HepG2 (cell line): Measurements from ENCODE around the gene ADIPOR2. TPM values are rescaled to one million over a fixed set of nuclear protein-coding genes. Genes with fewer than 3 reads are reported as not detected.

Source experiments
- ATAC-seq: fragments of 200-7000 bp; cut with Tn5 transposase; 3 replicates; pipeline ENCODE4 v1.9.1; 2020; ENCODE audit warnings: mild to moderate bottlenecking, moderate library complexity
- BruUV-seq: library from RNA; stranded (reverse); fragments of 400-500 nt; replicated peaks from 2 replicates; lab custom pipeline; 2021; lab: Mats Ljungman, UMichigan
- CTCF ChIA-PET: fragments of 300-600 bp; formaldehyde crosslinking; extraction: SDS; loops from one replicate; lab custom pipeline; 2021; ENCODE audit warnings: low total read pairs, inconsistent platforms, low intra/inter-chr PET ratio; lab: Yijun Ruan, JAX
- POLR2A ChIA-PET: fragments of 350-600 bp; sonication (Branson Sonifier 250); formaldehyde crosslinking; loops from one replicate; lab custom pipeline; 2020; ENCODE audit warnings: antibody characterized with exemption, inconsistent platforms; lab: Yijun Ruan, JAX
- DNase-seq: peaks from one replicate; pipeline ENCODE4 v3.0.0-alpha.2; 2015; ENCODE audit warnings: low spot score
- FAIRE-seq: peaks from 3 replicates; lab custom pipeline; 2011; peaks lifted over from hg19 to GRCh38; lab: Jason Lieb, UNC
- H2AFZ ChIP-seq: one replicate; pipeline ENCODE4 v1.6.1; 2011; ENCODE audit warnings: low read length, inconsistent platforms
- H3K27ac ChIP-seq: fragments of 300-600 bp; 3 replicates; pipeline ENCODE4 v1.8.0; 2011; ENCODE audit warnings: mixed run types, mild to moderate bottlenecking, mixed read lengths, low read length, inconsistent platforms; ENCODE audit not compliant: insufficient read depth; ENCODE audit errors: extremely low read length
- H3K27me3 ChIP-seq, 2 experiments: fragments of 200-600 bp in 1 of 2; 2 replicates in 1 of 2; 3 replicates in 1 of 2; pipeline versions ENCODE4 v1.6.0 to v1.8.0; 2011; ENCODE audit warnings: low read length in 2 of 2, mild to moderate bottlenecking in 2 of 2, moderate library complexity in 2 of 2, inconsistent platforms in 1 of 2; ENCODE audit not compliant: insufficient read depth in 2 of 2, control insufficient read depth in 1 of 2
- H3K36me3 ChIP-seq, 2 experiments: fragments of 200-600 bp in 1 of 2; replicated peaks in 1 of 2; 2 replicates in 1 of 2; 3 replicates in 1 of 2; pipeline versions ENCODE4 v1.5.1 to v1.8.0; 2011; ENCODE audit warnings: low read length in 2 of 2, inconsistent platforms in 1 of 2; ENCODE audit not compliant: insufficient read depth in 2 of 2, control insufficient read depth in 1 of 2
- H3K4me1 ChIP-seq: 2 replicates; pipeline ENCODE4 v1.5.1; 2012; ENCODE audit warnings: low read length, inconsistent platforms; ENCODE audit not compliant: insufficient read depth
- H3K4me2 ChIP-seq: 2 replicates; pipeline ENCODE4 v1.6.0; 2011; ENCODE audit warnings: low read depth, low read length, inconsistent platforms
- H3K4me3 ChIP-seq, 3 experiments: fragments of 200-600 bp in 1 of 3; sonication (generic), shearing (Covaris generic) in 1 of 3; replicated peaks in 1 of 3; 2 replicates each; pipeline ENCODE4 v1.5.1; 2011 to 2016; ENCODE audit warnings: low read length in 3 of 3, inconsistent platforms in 2 of 3, low read depth in 2 of 3, mild to moderate bottlenecking in 2 of 3, control low read depth in 1 of 3, mixed read lengths in 1 of 3; ENCODE audit not compliant: insufficient read depth in 1 of 3
- H3K79me2 ChIP-seq: one replicate; pipeline ENCODE4 v1.6.1; 2011; ENCODE audit warnings: low read length, inconsistent platforms; ENCODE audit not compliant: insufficient read depth
- H3K9ac ChIP-seq: 2 replicates; pipeline ENCODE4 v1.6.0; 2011; ENCODE audit warnings: mild to moderate bottlenecking, low read depth, low read length, inconsistent platforms; ENCODE audit not compliant: insufficient read depth
- H3K9me3 ChIP-seq: 2 replicates; pipeline ENCODE4 v1.5.1; 2012; ENCODE audit warnings: mild to moderate bottlenecking, low read length
- H4K20me1 ChIP-seq: 2 replicates; pipeline ENCODE4 v1.6.0; 2011; ENCODE audit warnings: inconsistent platforms, mild to moderate bottlenecking, low read length, moderate library complexity; ENCODE audit not compliant: insufficient read depth
- BRCA1 ChIP-seq: sonication (generic); formaldehyde crosslinking; IDR thresholded peaks from 2 replicates; pipeline ENCODE4 v1.4.0; 2020; ENCODE audit warnings: missing genetic modification reagents
- MBNL3 ChIP-seq: fragments of 250-450 bp; sonication (Bioruptor Pico); conservative IDR thresholded peaks from 2 replicates; pipeline ENCODE4 v1.8.0; 2022; ENCODE audit warnings: mild to moderate bottlenecking, inconsistent platforms
- NFIC ChIP-seq: IDR thresholded peaks from 2 replicates; pipeline ENCODE4 v1.6.1; 2012; ENCODE audit warnings: mild to moderate bottlenecking, low read length, inconsistent platforms
- SETDB1 ChIP-seq: sonication (generic); formaldehyde crosslinking; IDR thresholded peaks from 2 replicates; pipeline ENCODE4 v1.5.1; 2020; ENCODE audit warnings: missing genetic modification reagents, mild to moderate bottlenecking, borderline replicate concordance
- SMAD1 ChIP-seq: sonication (generic); formaldehyde crosslinking; IDR thresholded peaks from 2 replicates; pipeline ENCODE4 v1.4.0; 2020; ENCODE audit warnings: missing genetic modification reagents, low read depth, mild to moderate bottlenecking, borderline replicate concordance
- THAP11 ChIP-seq: IDR thresholded peaks from 2 replicates; pipeline ENCODE4 v1.6.1; 2016; ENCODE audit warnings: missing biosample characterization, missing genetic modification reagents
- ZKSCAN8 ChIP-seq: IDR thresholded peaks from 2 replicates; pipeline ENCODE4 v1.6.1; 2016; ENCODE audit warnings: borderline replicate concordance, missing genetic modification reagents, missing compliant biosample characterization
- ZNF567 ChIP-seq: sonication (generic); formaldehyde crosslinking; IDR thresholded peaks from 2 replicates; pipeline ENCODE4 v1.8.1; 2023; ENCODE audit warnings: mild to moderate bottlenecking, missing genetic modification reagents, borderline replicate concordance
- ZNF704 ChIP-seq: sonication (generic); formaldehyde crosslinking; IDR thresholded peaks from 2 replicates; pipeline ENCODE4 v1.8.1; 2023; ENCODE audit warnings: mild to moderate bottlenecking, inconsistent platforms, moderate library complexity, missing genetic modification reagents, borderline replicate concordance
- ZNF766 ChIP-seq: sonication (generic); formaldehyde crosslinking; IDR thresholded peaks from 2 replicates; pipeline ENCODE4 v1.5.0; 2020; ENCODE audit warnings: missing genetic modification reagents, borderline replicate concordance
- ZNF841 ChIP-seq: sonication (generic); formaldehyde crosslinking; IDR thresholded peaks from 2 replicates; pipeline ENCODE4 v1.8.1; 2023; ENCODE audit warnings: missing genetic modification reagents, borderline replicate concordance
- WGBS: methylation state at CpG from one replicate; pipeline ENCODE4 v1.1.6; 2017; ENCODE audit warnings: low lambda C conversion rate; 5-methylcytosine and 5-hydroxymethylcytosine counted together
- in situ Hi-C: cut with HindIII; loops from 2 replicates; pipeline ENCODE4 v1.10.0; 2017; ENCODE audit warnings: low pct_unique_long_range_greater_than_20kb; ENCODE audit not compliant: extremely low pct_ligation_motif_present
- intact Hi-C: fragments of 100-400 bp; cut with micrococcal nuclease; formaldehyde crosslinking; loops from one replicate; pipeline ENCODE4 v1.10.0; 2022; ENCODE audit not compliant: unreplicated experiment
- polyA plus RNA-seq, 8 experiments: library from polyadenylated mRNA; depleted of rRNA in 3 of 8; stranded (reverse) in 7 of 8; unstranded in 1 of 8; fragments of >200 nt; fragmentation: Illumina TruSeq in 4 of 8; extraction: Trizol in 4 of 8; gene quantifications; 2 replicates each; pipeline versions ENCODE4 v1.2.1 to v1.2.3, GENCODE V29; 2011 to 2016; ENCODE audit warnings: low read depth in 4 of 8, missing spikeins in 1 of 8, mixed read lengths in 1 of 8; ENCODE audit not compliant: insufficient read depth in 1 of 8
- total RNA-seq, 5 experiments: library from RNA; depleted of rRNA; stranded (reverse); fragments of >200 nt; fragmentation: Illumina TruSeq; extraction: Trizol; gene quantifications; 2 replicates each; pipeline ENCODE4 v1.2.3, GENCODE V29; 2016; ENCODE audit warnings: low read depth in 1 of 5
- TF ChIP-seq, protein P1 (sequence below): sonication (generic); formaldehyde crosslinking; IDR thresholded peaks from 2 replicates; pipeline ENCODE4 v1.4.0; 2020; ENCODE audit warnings: missing genetic modification reagents, borderline replicate concordance
- TF ChIP-seq, protein P2 (sequence below): sonication (generic); formaldehyde crosslinking; IDR thresholded peaks from 2 replicates; pipeline ENCODE4 v1.8.0; 2022; ENCODE audit warnings: mild to moderate bottlenecking, missing genetic modification reagents, moderate library complexity
- TF ChIP-seq, protein P3 (sequence below): sonication (generic); formaldehyde crosslinking; IDR thresholded peaks from 2 replicates; pipeline ENCODE4 v1.4.0; 2020; ENCODE audit warnings: missing genetic modification reagents

The ADIPOR2 gene
- total and polyA plus RNA-seq, 2 of the 13 experiments (the other 11 are each of a cell fraction or from before 2014, with no cell fraction given), result 35.2 to 52.2 TPM

DNA sequence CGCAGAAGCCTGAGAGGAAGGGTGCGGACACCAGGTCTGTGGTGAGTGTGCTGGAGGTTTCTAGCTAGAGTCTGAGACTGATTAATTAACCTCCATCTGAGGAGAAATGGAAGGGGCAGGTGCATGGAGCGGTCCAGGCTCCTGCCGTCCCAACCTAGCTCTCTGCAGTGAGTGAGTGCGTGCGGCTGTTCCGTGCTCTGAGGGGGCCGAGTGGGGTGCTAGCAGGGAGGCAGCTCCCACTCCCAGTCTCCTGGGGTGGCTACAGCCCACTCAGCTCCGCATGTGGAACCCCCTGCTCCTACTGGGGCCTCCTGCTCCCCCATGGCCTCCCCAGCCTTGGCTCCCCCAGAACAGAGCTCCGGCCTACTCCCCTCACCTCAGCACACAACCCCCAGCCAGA is 132.4 kb downstream of the ADIPOR2 start (continued):
- no peak for TF ChIP-seq SETDB1
- TF ChIP-seq ZNF567 (CRISPR knock-in tag), result no peak
- no peak for TF ChIP-seq MBNL3 (CRISPR knock-in tag)
- no peak for TF ChIP-seq SMAD1 (CRISPR knock-in tag)
- TF ChIP-seq ZNF841, result no peak

DNA sequence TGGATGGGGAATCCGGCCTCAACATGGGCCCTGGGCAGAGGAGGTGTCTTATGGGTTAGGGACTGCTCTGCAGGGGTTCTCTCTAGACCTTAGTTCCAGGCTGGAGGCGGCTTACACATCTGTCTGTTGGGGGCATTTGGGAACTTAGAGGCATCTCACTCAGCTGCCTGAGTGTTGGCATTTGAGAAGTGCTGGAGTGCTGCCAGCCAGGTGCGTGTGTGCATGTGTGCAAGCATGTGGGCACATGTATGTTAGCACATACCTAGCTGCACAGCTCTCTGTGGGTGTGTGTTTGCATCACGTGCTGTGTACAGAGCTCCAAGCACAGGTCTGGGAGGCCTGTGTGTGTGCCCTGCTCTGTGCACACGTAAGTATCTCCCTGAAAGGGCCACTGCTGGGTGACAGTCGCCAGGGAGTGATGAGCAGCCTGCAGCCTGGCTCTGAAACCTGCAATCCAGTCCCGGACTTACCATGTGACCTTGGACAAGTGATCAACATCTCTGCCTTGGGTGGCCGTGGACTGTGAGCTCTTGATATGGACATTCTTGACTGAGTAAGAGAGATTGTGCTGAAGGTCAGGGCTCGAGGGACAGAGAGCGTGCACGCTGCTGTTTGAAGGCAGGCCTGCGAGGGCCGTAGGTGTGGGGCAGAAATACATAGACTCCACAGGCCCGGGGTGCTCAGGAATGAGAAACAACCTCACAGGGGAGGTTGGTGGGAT is 134.7 kb downstream of the ADIPOR2 start:
- no TSS peak for BruUV-seq
- POLR2A ChIA-PET, result interaction anchor here (0.7 to 2.7 kb wide), 2 partner anchors 11 to 13 kb away, joined by 3 to 9 read pairs; no protein-coding TSS in a partner anchor
- TF ChIP-seq BRCA1 (CRISPR knock-in tag) (no peak), NFIC (no peak), THAP11 (CRISPR knock-in tag) (0 out of 2 replicates have a peak, but pooled peaks have one; percentile 28), ZNF704 (CRISPR knock-in tag) (no peak), ZKSCAN8 (CRISPR knock-in tag) (no peak), ZNF766 (CRISPR knock-in tag) (peak; percentile 43; the same call in 1 of the 2 replicates)
- TF ChIP-seq, protein P1, sequence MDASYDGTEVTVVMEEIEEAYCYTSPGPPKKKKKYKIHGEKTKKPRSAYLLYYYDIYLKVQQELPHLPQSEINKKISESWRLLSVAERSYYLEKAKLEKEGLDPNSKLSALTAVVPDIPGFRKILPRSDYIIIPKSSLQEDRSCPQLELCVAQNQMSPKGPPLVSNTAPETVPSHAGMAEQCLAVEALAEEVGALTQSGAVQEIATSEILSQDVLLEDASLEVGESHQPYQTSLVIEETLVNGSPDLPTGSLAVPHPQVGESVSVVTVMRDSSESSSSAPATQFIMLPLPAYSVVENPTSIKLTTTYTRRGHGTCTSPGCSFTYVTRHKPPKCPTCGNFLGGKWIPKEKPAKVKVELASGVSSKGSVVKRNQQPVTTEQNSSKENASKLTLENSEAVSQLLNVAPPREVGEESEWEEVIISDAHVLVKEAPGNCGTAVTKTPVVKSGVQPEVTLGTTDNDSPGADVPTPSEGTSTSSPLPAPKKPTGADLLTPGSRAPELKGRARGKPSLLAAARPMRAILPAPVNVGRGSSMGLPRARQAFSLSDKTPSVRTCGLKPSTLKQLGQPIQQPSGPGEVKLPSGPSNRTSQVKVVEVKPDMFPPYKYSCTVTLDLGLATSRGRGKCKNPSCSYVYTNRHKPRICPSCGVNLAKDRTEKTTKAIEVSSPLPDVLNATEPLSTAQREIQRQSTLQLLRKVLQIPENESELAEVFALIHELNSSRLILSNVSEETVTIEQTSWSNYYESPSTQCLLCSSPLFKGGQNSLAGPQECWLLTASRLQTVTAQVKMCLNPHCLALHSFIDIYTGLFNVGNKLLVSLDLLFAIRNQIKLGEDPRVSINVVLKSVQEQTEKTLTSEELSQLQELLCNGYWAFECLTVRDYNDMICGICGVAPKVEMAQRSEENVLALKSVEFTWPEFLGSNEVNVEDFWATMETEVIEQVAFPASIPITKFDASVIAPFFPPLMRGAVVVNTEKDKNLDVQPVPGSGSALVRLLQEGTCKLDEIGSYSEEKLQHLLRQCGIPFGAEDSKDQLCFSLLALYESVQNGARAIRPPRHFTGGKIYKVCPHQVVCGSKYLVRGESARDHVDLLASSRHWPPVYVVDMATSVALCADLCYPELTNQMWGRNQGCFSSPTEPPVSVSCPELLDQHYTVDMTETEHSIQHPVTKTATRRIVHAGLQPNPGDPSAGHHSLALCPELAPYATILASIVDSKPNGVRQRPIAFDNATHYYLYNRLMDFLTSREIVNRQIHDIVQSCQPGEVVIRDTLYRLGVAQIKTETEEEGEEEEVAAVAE (CRISPR knock-in tag), result no peak
- TF ChIP-seq, protein P2, sequence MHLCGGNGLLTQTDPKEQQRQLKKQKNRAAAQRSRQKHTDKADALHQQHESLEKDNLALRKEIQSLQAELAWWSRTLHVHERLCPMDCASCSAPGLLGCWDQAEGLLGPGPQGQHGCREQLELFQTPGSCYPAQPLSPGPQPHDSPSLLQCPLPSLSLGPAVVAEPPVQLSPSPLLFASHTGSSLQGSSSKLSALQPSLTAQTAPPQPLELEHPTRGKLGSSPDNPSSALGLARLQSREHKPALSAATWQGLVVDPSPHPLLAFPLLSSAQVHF, result no peak
- TF ChIP-seq, protein P3, sequence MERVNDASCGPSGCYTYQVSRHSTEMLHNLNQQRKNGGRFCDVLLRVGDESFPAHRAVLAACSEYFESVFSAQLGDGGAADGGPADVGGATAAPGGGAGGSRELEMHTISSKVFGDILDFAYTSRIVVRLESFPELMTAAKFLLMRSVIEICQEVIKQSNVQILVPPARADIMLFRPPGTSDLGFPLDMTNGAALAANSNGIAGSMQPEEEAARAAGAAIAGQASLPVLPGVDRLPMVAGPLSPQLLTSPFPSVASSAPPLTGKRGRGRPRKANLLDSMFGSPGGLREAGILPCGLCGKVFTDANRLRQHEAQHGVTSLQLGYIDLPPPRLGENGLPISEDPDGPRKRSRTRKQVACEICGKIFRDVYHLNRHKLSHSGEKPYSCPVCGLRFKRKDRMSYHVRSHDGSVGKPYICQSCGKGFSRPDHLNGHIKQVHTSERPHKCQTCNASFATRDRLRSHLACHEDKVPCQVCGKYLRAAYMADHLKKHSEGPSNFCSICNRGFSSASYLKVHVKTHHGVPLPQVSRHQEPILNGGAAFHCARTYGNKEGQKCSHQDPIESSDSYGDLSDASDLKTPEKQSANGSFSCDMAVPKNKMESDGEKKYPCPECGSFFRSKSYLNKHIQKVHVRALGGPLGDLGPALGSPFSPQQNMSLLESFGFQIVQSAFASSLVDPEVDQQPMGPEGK (CRISPR knock-in tag), result no peak

More for the DNA sequence above, 134.7 kb downstream of the ADIPOR2 start:
- no peak overlapping the region for H2AFZ ChIP-seq
- H3K27me3 ChIP-seq, result peaks cover 15 to 45% of the 10 kb centered on the region in 2 experiments
- no peak overlapping the region for H3K9ac ChIP-seq
- WGBS, result 2% methylated on average over 7 of the region's 14 CpGs
- H3K27ac ChIP-seq, result peak overlapping the region; percentile 38
- FAIRE-seq (peak; percentile 40), DNase-seq (peak; percentile 75), ATAC-seq (peak; percentile 64)
- intact Hi-C loops (no loop called here), in situ Hi-C loops (no loop called here)
- no peaks in the 10 kb centered on the region for H4K20me1 ChIP-seq
- H3K4me2 ChIP-seq, result peak overlapping the region; percentile 37; the same call in 1 of the 2 replicates
- no peaks in the 10 kb centered on the region for H3K9me3 ChIP-seq
- no peaks in the 10 kb centered on the region for H3K79me2 ChIP-seq
- peaks cover 52% of the 10 kb centered on the region for H3K4me1 ChIP-seq
- CTCF ChIA-PET, result no interaction called here
- H3K4me3 ChIP-seq, result 0 out of 6 replicates have a peak overlapping the region, but pooled peaks of 1 of the 3 experiments have one; percentile 1
- H3K36me3 ChIP-seq, result no peaks in the 10 kb centered on the region
